IPS DF 4.7 (cell line): ENCODE measurements around the gene TWF2.

ENCODE experiments used
- DNase-seq: peaks from one replicate; pipeline ENCODE4 v3.0.0-alpha.2; 2013; ENCODE audit warnings: low spot score; ENCODE audit errors: extremely low read depth

TWF2 gene

GRCh38 chr3:52257911-52258310 is 19.0 kb upstream of the TWF2 start:
- no peak for DNase-seq

- DNase-seq: no peak
These were observed 17.7 kb upstream of the TWF2 start for GRCh38 chr3:52256622-52257021.

DNA sequence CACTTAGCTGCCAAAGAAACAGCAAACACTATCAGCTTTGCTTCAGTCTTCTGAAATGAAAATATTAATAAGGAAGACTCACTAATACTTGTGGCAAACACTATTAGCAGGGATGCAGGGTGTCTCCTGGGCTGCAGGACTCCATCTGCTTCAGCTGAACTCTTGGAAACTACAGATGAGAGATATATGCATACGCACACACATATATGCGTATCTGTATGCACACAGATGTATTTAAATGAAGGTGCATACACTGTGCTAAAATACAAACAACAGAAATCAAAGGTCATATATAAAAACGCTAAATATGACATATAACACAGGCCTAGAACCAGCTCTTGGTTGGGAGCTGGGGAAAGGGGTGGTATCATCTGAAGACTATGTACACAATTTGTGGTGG is 17.2 kb upstream of the TWF2 start:
- DNase-seq: no peak

GRCh38 chr3:52254608-52255007 is 15.7 kb upstream of the TWF2 start:
- DNase-seq: no peak

DNA sequence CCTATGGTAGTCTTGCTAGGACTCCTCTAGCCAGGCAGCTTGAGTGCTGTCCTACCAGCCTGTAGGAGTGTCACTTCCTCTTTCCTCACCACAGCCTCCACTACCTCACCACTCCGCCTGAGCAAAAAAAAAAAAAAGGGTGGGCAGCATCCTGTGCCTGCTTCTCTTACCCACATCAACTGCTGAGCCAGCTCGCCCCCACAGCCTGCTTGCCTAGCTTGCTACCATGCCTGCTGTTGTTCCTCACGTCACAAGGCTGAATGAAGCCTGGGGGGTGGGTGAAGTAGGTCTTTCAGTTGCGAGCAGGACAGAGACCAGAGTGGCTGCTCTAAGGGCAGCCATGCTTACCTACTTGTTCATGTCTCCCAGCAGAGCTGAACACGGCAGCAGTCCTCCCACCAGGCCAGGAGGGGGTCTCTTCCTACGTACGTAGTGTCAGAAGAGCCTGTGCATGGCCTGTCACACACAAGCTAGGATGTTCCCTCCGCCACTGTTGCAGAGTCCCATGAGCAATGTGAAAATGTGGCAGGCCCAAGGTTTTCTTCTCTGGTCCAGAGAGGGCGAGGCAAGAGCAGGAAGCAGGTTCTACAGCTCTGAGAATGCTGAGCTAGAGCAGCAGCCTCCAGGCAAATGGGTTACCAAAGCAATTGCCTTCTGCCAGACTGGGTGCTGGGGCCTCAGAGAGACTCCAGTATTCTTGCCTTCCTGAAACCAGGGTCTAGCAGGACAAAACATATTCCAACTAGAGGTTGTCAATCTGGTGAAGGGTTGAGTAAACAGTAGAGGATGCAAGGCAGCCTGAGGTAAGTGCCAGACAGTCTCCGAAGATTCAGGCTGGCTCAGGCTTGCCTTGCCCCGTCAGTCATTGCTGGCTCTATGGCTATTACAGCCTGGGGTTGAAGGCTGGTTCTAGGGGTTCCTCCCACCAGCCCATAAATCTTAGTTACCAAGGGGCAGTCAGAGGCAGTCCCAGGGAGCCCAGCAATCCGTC is 14.7 kb upstream of the TWF2 start:
- DNase-seq: no peak

DNA sequence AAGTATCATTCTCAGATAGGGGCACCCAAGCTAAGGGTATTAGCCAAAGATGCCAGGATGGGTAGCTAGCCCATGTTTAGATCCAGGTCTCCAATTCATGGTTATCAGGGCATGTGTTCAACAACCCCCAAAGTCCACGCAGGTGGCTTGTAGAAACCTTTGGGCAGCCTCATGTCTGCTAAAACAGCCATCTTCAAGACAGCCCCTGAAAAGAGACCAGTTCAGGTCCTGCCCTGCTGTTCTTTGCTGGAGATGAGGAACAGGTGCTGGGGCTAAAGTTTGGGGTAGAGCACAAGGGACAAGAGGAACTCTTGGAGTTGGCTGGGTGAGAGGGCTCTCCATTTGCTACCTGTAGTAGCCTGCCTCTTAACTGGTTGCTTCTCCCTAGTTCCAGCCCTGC is 11.2 kb upstream of the TWF2 start:
- DNase-seq: no peak

DNA sequence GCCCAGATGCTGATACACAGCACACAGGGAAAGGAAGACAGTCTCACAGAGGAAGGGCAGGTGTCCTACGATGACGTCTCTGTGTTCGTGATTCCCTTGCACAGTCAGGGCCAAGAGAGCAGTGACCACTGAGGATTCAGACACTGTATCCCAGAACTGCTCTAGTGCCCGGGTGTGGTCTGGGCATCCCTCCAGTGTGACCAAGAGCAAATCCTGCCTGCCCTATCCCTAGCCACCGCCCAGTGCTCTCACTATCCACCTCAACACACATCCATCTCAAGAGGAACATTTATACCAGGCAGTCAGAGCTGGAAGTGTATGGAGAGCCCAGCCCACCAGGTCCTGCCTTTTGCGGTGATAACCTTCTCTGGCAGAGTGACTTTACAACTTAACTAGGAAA is 10.7 kb upstream of the TWF2 start:
- DNase-seq: no peak

DNA sequence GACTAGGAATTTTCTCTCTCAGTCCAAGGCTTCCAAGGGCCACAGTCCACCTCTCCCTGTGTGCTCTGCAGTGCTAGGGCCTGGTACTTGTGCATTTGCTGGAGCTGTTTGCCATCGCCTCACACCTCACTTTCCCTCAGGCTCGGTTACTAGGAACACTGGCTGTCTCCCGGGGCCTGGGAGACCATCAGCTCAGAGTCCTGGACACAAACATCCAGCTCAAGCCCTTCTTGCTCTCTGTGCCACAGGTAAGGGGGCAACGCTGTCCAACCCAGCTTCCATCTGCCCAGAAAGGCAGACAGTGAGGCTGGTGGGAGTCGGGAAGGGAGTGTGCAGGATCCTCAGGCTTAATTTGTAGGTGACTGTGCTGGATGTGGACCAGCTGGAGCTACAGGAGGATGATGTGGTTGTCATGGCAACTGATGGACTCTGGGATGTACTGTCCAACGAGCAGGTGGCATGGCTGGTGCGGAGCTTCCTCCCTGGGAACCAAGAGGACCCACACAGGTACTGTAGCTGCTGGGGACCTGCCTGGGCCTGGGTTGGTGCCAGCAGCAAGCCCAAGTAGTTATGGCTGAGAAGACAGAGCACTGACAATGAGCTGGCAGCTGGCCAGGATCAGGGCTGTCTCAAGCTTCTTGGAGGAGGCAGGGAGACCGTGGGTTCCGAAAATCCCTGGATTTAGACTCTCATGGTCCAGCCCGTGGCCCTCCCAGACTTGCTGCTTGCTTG is 10.0 kb upstream of the TWF2 start:
- no peak for DNase-seq

DNA sequence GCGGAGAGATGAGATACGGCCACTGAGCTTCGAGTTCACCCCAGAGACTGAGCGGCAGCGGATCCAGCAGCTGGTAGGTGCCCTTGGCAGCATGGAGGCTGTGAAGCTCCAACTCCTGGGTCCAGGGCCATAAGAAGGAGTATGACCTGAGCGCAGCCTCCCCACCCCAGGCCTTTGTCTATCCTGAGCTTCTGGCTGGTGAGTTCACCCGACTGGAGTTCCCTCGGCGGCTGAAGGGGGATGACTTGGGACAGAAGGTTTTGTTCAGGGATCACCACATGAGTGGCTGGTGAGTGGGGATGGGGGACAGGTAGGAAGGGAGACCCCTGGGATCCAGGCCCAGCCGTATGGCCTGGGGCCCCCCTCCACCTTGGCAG is 9.2 kb upstream of the TWF2 start:
- no peak for DNase-seq

- no peak for DNase-seq
These were observed 8.6 kb upstream of the TWF2 start for GRCh38 chr3:52247409-52248164.

DNA sequence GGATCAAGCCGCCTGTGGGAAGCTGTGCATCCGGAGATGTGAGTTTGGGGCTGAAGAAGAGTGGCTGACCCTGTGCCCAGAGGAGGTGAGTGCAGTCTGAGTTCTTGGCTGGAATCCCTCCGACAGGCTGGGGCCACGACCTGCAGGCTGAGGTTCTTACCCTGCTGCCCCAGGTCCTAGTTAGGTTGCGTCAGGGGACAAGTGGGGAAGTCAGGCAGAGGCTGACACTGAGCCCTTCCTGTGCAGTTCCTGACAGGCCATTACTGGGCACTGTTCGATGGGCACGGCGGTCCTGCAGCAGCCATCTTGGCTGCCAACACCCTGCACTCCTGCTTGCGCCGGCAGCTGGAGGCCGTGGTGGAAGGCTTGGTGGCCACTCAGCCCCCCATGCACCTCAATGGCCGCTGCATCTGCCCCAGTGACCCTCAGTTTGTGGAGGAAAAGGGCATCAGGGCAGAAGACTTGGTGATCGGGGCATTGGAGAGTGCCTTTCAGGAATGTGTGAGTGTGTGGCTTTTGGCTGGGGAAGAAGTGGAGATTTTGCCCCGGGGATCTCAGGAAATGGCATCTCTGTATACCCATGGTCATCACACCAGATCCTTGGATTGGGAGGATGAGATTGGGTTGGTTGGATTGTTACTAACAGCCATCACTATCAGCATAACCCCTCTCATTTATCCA is 7.9 kb upstream of the TWF2 start:
- no peak for DNase-seq

GRCh38 chr3:52246264-52246620 is 7.3 kb upstream of the TWF2 start:
- DNase-seq: no peak

- DNase-seq: no peak
These were observed 6.6 kb upstream of the TWF2 start, which contains the start of gene PPM1M for GRCh38 chr3:52245322-52246263. TSS of gene PPM1M (plus strand) at chr3:52245759. CDS start at chr3:52245825, 66 bp downstream.

DNA sequence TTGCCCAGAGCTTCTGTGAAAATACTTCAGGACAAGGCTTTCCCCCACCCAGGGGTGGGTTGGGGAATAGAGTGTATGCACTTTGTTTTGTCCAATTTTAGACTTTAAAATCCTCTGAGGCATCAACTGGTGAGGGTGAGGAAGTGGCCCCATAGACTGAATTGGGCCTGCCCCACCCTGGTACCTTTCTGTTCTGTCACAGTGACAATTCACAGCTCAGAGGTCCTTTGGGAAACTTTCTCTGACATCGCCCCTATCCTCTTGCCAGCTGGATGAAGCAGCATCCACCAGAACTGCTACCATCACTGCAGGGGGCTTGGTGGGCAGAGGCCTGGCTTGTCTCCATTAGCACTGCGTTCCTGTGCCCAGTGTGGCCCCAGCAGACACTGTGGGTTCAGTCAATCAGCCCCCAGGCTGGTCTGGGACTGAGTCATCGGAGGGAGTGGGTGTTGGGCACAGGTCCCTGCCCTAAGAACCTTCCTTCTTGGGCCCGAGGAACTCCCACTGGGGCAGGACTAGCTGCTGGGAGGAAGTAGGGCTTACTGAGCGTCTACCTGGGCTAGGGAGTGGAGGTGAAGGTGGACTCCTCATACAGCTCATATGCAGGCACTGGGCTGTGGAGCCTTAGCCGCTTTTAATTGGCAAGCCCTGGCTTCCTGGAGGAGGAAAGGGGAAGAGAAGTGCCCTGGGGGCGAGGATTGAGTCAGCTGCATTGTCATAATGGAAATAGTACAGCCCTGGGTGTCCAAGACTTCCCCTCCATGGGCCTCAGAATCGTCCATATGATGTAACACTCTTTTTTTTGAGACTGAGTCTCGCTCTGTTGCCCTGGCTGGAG is 5.1 kb upstream of the TWF2 start:
- DNase-seq: no peak

DNA sequence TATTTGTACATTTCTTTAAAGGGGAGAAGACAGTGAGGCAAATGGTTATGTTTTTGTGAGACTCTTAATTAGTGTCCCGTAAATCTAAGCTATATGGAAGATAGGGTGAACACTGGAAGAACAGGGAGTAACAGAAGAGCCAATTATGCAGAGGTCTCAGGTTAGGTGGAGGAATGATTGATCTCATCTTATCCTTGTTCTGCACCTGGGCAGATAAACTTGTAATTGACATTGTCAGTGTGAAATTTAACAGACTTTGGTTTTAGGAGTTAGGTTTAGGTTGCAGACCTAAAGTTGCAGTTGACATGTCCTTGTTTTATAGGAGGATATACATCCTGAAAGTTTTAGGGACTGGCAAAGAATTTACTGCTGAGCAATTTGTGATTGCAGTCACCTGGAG is 3.1 kb upstream of the TWF2 start:
- no peak for DNase-seq

DNA sequence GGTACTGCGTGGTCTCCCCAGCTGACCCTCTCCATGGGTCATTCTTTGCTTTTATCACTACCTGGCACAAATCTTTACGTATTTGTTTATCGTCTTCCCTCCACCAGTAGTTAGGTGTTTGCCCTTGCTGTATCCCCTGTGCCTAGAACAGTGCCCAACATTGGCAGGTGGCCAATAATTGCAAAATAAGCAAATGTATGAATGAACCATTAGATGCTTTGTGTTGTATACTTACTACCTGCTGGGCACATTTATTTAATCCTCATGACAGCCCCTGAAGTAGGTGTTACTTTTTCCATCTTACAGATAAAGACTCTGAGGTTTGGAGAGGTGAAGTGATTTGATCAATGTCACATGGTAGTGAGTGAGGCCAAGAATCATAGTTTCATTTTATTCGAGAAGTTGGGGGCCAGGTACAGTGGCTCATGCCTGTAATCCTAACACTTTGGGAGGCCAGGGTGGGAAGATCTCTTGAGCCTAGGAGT is 2.0 kb upstream of the TWF2 start:
- DNase-seq: no peak

GRCh38 chr3:52240059-52240885 is 1.3 kb upstream of the TWF2 start:
- no peak for DNase-seq

DNA sequence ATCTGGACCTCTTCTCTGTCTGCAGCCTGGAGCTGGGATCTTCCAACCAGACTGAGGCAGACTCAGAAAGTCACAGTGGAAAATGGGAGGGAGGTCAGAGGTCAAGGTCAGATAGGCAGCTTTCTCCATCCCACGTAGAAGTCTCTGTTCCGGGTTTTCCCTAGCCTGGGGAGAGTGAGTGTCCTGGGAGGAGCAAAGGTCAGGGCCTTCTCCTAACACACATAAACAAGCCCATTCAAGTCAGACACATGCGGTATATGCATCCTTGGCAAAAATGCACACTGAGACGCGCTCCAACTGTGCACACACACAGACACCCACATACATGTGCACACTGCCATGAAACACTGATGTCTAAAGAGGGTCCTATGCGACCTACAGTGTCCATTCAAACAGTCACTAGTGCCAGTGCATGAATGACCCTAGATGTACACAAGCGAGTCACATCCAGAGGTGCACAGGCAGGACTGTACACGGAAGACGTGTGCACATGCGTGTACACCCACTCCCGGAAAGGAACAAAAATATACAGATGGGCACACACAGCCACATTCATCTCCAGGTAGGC is 681 bp downstream of the TWF2 start:
- DNase-seq: no peak
